ENCODE data around the gene RGS7BP. TPM values are rescaled to one million over a fixed set of nuclear protein-coding genes. Genes with fewer than 3 reads are reported as not detected.

RGS7BP gene
- total and polyA plus RNA-seq, 2 experiments from 2014 or later: 0.11 TPM; not detected in 1

DNA sequence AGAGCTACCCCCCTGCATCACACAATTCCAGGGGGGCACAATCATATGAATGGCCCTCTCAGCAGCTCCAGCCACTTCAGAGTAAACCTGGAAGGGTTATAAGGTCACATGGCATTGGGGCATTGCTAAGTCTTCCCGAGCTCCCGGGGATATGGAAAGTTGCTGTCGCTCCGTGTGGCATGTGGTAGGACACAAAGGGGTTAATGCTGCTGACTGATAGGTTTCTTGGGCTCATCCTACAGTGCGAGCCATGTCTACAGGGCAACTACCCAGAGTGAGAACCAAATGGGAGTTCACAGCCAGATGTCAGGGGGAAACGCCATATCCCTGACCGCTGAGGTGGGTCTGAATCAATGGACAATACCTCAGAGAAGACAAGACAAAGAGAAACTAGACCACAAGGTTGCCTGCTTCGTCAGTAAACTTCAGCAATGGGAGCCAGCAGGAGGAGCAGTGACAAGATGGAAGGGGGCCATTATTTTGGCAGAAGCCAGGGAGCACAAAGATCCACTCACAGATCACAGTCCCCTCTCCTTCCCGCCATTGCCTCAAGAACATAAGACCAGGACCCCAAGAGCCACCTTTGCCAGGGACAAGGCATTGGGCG lies 132.1 kb downstream of the RGS7BP start:
- Histone ChIP-seq H3K9me3 (ENCODE audit: low read depth) (no peaks in the 10 kb centered on the region), H3K9ac (no peak overlapping the region), H3K4me1 (ENCODE audit: insufficient read depth) (no peaks in the 10 kb centered on the region), H3K9me2 (ENCODE audit: insufficient read depth) (no peaks in the 10 kb centered on the region), H3F3A (ENCODE audit: insufficient read depth) (no peaks in the 10 kb centered on the region), H3K27ac (no peak overlapping the region), H4K20me1 (ENCODE audit: insufficient read depth) (no peaks in the 10 kb centered on the region), H3K36me3 (ENCODE audit: low read depth) (no peaks in the 10 kb centered on the region), H3K79me2 (ENCODE audit: insufficient read depth) (no peaks in the 10 kb centered on the region), H3K27me3 (replicated peaks; ENCODE audit: insufficient read depth) (peaks cover 4% of the 10 kb centered on the region; the same call in 1 of the 2 replicates), H2AFZ (peak overlapping the region; percentile 47), H3K4me3 (no peak overlapping the region), H3K4me2 (ENCODE audit: unreplicated experiment) (no peak overlapping the region)
- in situ Hi-C loops (cut with MboI): loop anchor here (10.0 to 25.0 kb wide), 2 partner anchors 147 to 849 kb away; partner anchors contain the start of gene ADAMTS6
- WGBS, 2 experiments (ENCODE audit: low coverage in 1 of 2, low lambda C conversion rate in 2 of 2, missing lambda C conversion rate in 2 of 2): 39 to 42% methylated on average over 10 of the region's 10 CpGs
- peak; percentile 16 for DNase-seq
- TF ChIP-seq EZH2phosphoT487 (IDR thresholded peaks at IDR 0.05; ENCODE audit: insufficient read depth, low read depth) (no peak), EZH2 (IDR thresholded peaks at IDR 0.05; ENCODE audit: insufficient read depth, poor library complexity, severe bottlenecking) (no peak)

- Histone ChIP-seq H3K9me2 (ENCODE audit: insufficient read depth) (no peaks in the 10 kb centered on the region), H3K79me2 (ENCODE audit: insufficient read depth) (no peaks in the 10 kb centered on the region), H3K9ac (no peak overlapping the region), H4K20me1 (ENCODE audit: insufficient read depth) (no peaks in the 10 kb centered on the region), H3K36me3 (ENCODE audit: low read depth) (no peaks in the 10 kb centered on the region), H3K9me3 (ENCODE audit: low read depth) (no peaks in the 10 kb centered on the region), H3K27ac (no peak overlapping the region), H3K27me3 (replicated peaks; ENCODE audit: insufficient read depth) (no peaks in the 10 kb centered on the region), H3K4me1 (ENCODE audit: insufficient read depth) (no peaks in the 10 kb centered on the region), H3F3A (ENCODE audit: insufficient read depth) (no peaks in the 10 kb centered on the region), H2AFZ (no peak overlapping the region), H3K4me2 (ENCODE audit: unreplicated experiment) (no peak overlapping the region), H3K4me3 (no peak overlapping the region)
- TF ChIP-seq EZH2phosphoT487 (IDR thresholded peaks at IDR 0.05; ENCODE audit: insufficient read depth, low read depth): no peak
- no peak for TF ChIP-seq EZH2 (IDR thresholded peaks at IDR 0.05; ENCODE audit: insufficient read depth, poor library complexity, severe bottlenecking)
- in situ Hi-C loops (cut with MboI): loop anchor here (25.0 kb wide), 1 partner anchor 842 kb away; the partner anchor contains the start of gene ADAMTS6
- no peak for DNase-seq
Measured at GRCh38 chr5:64644831-64645230, 139.0 kb downstream of the RGS7BP start.

- H2AFZ ChIP-seq: no peak overlapping the region
- H3F3A ChIP-seq (ENCODE audit: insufficient read depth): no peaks in the 10 kb centered on the region
- no peak overlapping the region for H3K4me3 ChIP-seq
- no peaks in the 10 kb centered on the region for H3K36me3 ChIP-seq (ENCODE audit: low read depth)
- no peak for DNase-seq
- no peak overlapping the region for H3K4me2 ChIP-seq (ENCODE audit: unreplicated experiment)
- H3K9ac ChIP-seq: no peak overlapping the region
- no peaks in the 10 kb centered on the region for H3K27me3 ChIP-seq (replicated peaks; ENCODE audit: insufficient read depth)
- no peaks in the 10 kb centered on the region for H4K20me1 ChIP-seq (ENCODE audit: insufficient read depth)
- H3K27ac ChIP-seq: no peak overlapping the region
- no peaks in the 10 kb centered on the region for H3K79me2 ChIP-seq (ENCODE audit: insufficient read depth)
- H3K9me2 ChIP-seq (ENCODE audit: insufficient read depth): no peaks in the 10 kb centered on the region
- H3K4me1 ChIP-seq (ENCODE audit: insufficient read depth): no peaks in the 10 kb centered on the region
- no peaks in the 10 kb centered on the region for H3K9me3 ChIP-seq (ENCODE audit: low read depth)
- 68 to 69% methylated on average over 3 of the region's 3 CpGs for WGBS, 2 experiments (ENCODE audit: low coverage in 1 of 2, low lambda C conversion rate in 2 of 2, missing lambda C conversion rate in 2 of 2)
- in situ Hi-C loops (cut with MboI): loop anchor here (25.0 kb wide), 1 partner anchor 841 kb away; the partner anchor contains the start of gene ADAMTS6
- TF ChIP-seq EZH2phosphoT487 (IDR thresholded peaks at IDR 0.05; ENCODE audit: insufficient read depth, low read depth): no peak
- no peak for TF ChIP-seq EZH2 (IDR thresholded peaks at IDR 0.05; ENCODE audit: insufficient read depth, poor library complexity, severe bottlenecking)
Measured at GRCh38 chr5:64646169-64646568, 140.4 kb downstream of the RGS7BP start.

- H3K4me2 ChIP-seq (ENCODE audit: unreplicated experiment): no peak overlapping the region
- no peaks in the 10 kb centered on the region for H3K9me3 ChIP-seq (ENCODE audit: low read depth)
- no peaks in the 10 kb centered on the region for H3K9me2 ChIP-seq (ENCODE audit: insufficient read depth)
- H3K36me3 ChIP-seq (ENCODE audit: low read depth): no peaks in the 10 kb centered on the region
- WGBS, 2 experiments (ENCODE audit: low coverage in 1 of 2, low lambda C conversion rate in 2 of 2, missing lambda C conversion rate in 2 of 2): 39 to 41% methylated on average over 2 of the region's 2 CpGs
- TF ChIP-seq EZH2phosphoT487 (IDR thresholded peaks at IDR 0.05; ENCODE audit: insufficient read depth, low read depth) (no peak), EZH2 (IDR thresholded peaks at IDR 0.05; ENCODE audit: insufficient read depth, poor library complexity, severe bottlenecking) (no peak)
- no peaks in the 10 kb centered on the region for H3K27me3 ChIP-seq (replicated peaks; ENCODE audit: insufficient read depth)
- in situ Hi-C loops (cut with MboI): loop anchor here (25.0 kb wide), 1 partner anchor 838 kb away; the partner anchor contains the start of gene ADAMTS6
- DNase-seq: no peak
- no peaks in the 10 kb centered on the region for H3F3A ChIP-seq (ENCODE audit: insufficient read depth)
- no peak overlapping the region for H3K4me3 ChIP-seq
- H3K79me2 ChIP-seq (ENCODE audit: insufficient read depth): no peaks in the 10 kb centered on the region
- no peak overlapping the region for H3K27ac ChIP-seq
- H3K4me1 ChIP-seq (ENCODE audit: insufficient read depth): no peaks in the 10 kb centered on the region
- no peaks in the 10 kb centered on the region for H4K20me1 ChIP-seq (ENCODE audit: insufficient read depth)
- no peak overlapping the region for H2AFZ ChIP-seq
- no peak overlapping the region for H3K9ac ChIP-seq
Measured at GRCh38 chr5:64649512-64649911, 143.7 kb downstream of the RGS7BP start.
